HG03571 (cell line): ENCODE measurements around the gene PKD2.
"Not testable (repeated sequence)": the region's sequence is repeated elsewhere in the genome, so short reads cannot be mapped to it uniquely, and the experiment has no call there.

Source experiments
- ATAC-seq: cut with Tn5 transposase; IDR thresholded peaks from one replicate; pipeline ENCODE4 v1.9.1; 2021; ENCODE audit not compliant: unreplicated experiment

PKD2 gene

DNA sequence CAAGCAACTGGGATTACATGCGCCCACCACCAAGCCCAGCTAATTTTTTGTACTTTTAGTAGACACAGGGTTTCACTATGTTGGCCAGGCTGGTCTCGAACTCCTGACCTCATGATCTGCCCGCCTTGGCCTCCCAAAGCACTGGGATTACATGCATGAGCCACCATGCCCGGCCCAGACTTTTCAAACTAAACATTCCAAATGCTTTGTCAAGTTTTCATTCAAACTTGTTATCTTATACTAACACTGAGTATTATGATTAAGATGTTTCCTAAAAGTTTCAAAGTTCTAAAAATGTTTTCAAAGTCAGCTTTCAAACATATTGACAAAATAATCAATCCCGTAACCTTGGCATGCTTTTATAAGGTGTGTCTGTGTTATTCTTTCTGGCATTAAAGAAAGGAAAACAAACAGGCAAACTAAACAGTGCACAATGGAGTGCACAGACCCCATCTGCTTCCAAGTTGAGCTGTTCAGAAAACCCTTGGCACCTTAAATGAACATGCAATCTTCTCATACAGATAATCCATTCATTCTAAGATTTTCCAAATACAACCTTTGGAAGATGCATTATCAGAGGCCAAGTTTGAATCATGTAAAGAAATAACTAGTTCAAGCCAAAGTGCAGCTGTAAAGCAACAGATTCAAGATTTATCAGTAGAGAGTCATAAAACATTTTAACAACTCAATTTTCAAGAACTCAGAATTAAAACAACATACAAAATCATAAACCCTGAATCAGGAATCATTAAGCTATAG lies 101.9 kb downstream of the PKD2 start:
- ATAC-seq = no peak

DNA sequence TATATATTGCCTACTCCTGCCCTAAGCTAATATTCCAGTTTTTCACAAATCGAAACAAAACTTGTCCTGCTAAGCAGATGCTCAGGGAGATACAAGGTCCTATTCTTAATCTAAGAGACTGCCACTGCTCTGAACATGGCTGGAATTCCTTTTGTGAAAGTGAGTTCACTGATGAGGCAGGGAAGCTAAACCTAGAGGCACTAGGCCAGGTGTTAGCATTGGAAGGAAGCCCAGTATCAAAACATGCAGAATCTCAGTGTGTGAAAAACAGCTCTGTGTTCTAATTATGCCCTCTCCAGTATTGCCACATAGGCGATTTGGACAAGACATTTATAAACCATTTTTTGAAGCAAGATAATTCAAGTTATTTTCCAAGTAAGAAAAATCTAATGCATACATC lies 103.4 kb downstream of the PKD2 start:
- ATAC-seq = no peak

DNA sequence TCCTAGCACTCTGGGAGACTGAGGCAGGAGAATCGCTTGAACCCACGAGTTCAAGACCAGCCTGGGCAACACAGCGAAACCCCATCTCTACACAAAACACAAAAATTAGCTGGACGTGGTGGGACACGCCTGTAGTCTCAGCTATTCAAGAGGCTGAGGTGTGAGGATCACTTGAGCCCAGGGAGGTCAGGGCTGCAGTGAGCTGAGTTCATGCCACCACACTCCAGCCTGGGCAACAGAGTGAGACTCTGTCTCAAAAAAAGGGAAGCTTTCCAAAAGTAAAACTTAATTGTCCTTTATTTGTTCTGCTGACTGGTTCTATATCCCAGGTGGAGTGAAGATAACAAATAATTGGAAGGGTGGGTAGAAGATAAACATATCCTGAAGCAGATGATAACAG lies 105.4 kb downstream of the PKD2 start:
- no peak for ATAC-seq

DNA sequence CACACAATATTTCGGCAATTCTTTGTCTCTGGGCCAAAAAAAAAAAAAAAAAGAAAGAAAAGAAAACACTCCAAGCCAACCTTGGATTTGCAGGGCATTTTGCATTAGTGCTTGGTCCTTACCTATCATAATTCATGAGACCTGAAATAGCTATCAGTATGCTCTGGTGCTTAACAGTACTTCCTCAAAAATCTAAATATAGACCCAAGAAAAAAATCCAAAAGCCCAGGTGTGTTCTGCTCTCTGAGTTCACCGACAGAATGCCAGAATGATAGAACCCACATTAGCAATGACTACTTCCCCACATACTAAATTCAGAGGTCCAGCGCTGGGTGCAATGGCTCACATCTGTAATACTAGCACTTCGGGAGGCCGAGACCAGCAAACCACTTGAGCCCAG lies 108.2 kb downstream of the PKD2 start:
- ATAC-seq = no peak

DNA sequence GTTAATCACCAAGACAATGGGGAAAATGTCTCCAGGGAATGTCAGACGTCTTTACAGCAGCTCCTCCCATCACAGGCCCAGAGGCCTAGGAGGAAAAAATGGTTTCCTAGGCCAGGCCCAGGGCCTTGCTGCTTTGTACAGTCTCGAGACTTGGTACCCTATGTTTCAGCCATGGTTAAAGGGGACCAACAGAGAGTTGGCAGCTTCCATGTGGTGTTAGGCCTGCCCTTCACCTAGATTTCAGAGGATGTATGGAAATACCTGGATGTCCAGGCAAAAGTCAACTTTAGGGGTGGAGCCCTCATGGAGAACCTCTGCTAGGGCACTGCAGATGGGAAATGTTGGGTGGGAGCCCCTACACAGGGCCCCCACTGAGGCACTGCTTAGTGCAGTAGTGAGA lies 112.5 kb downstream of the PKD2 start:
- ATAC-seq = no peak

DNA sequence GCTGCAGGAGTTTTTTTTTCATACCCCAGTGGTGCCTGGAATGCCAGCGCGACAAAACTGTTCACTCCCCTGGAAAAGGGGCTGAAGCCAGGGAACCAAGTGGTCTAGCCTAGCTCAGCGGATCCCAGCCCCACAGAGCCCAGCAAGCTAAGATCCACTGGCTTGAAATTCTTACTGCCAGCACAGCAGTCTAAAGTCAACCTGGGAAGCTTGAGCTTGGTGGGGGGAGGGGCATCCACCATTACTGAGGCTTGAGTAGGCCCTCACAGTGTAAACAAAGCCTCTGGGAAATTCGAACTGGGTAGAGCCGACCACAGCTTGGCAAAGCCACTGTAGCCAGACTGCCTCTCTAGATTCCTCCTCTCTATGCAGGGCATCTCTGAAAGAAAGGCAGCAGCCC lies 114.8 kb downstream of the PKD2 start:
- not testable (repeated sequence) for ATAC-seq
